K562 (cell line): ENCODE measurements around the gene KSR2. TPM values are rescaled to one million over a fixed set of nuclear protein-coding genes. Genes with fewer than 3 reads are reported as not detected.

Source experiments
- ATAC-seq: fragments of 200-7000 bp; cut with Tn5 transposase; 3 replicates; pipeline ENCODE4 v1.9.1; 2020; ENCODE audit warnings: moderate library complexity
- BruUV-seq: library from RNA; stranded (reverse); fragments of 400-500 nt; replicated peaks from 2 replicates; lab custom pipeline; 2021; lab: Mats Ljungman, UMichigan
- CTCF ChIA-PET: fragments of 300-600 bp; formaldehyde crosslinking; extraction: SDS; loops from one replicate; lab custom pipeline; 2021; ENCODE audit warnings: low intra/inter-chr PET ratio; lab: Yijun Ruan, JAX
- POLR2A ChIA-PET: fragments of 300-600, 350-650 bp; sonication (Branson Sonifier 250); formaldehyde crosslinking; extraction: SDS; loops from one replicate; lab custom pipeline; 2021; ENCODE audit warnings: antibody characterized with exemption, inconsistent platforms; lab: Yijun Ruan, JAX
- DNase-seq, 4 experiments: peaks; one replicate each; pipeline versions ENCODE4 v3.0.0 to v3.0.0-alpha.2; 2011 to 2018; ENCODE audit warnings: low spot score in 3 of 4, mixed read lengths in 3 of 4; ENCODE audit errors: extremely low read depth in 1 of 4
- FAIRE-seq: peaks from 2 replicates; lab custom pipeline; 2011; peaks lifted over from hg19 to GRCh38; lab: Jason Lieb, UNC
- H2AFZ ChIP-seq: 2 replicates; pipeline ENCODE4 v1.6.0; 2011; ENCODE audit warnings: low read depth, low read length, control low read depth, inconsistent platforms
- H3K27ac ChIP-seq: fragments of 200-600 bp; 3 replicates; pipeline ENCODE4 v1.8.0; 2011; ENCODE audit warnings: low read depth, mild to moderate bottlenecking, control low read depth, inconsistent platforms, low read length, moderate library complexity, mixed read lengths; ENCODE audit errors: extremely low read depth
- H3K27me3 ChIP-seq, 2 experiments: fragments of 300-600 bp in 1 of 2; 2 replicates in 1 of 2; 3 replicates in 1 of 2; pipeline versions ENCODE4 v1.6.0 to v1.8.0; 2011; ENCODE audit warnings: inconsistent platforms in 2 of 2, low read length in 2 of 2, mild to moderate bottlenecking in 1 of 2, mixed read lengths in 1 of 2, moderate library complexity in 1 of 2; ENCODE audit not compliant: control insufficient read depth in 2 of 2, insufficient read depth in 2 of 2
- H3K36me3 ChIP-seq: fragments of 300-600 bp; 3 replicates; pipeline ENCODE4 v1.8.0; 2011; ENCODE audit warnings: mild to moderate bottlenecking, low read length, inconsistent platforms; ENCODE audit not compliant: control insufficient read depth, insufficient read depth
- H3K4me1 ChIP-seq, 2 experiments: fragments of 200-600 bp in 1 of 2; replicated peaks in 1 of 2; 2 replicates in 1 of 2; 3 replicates in 1 of 2; pipeline versions ENCODE4 v1.5.1 to v1.8.0; 2011; ENCODE audit warnings: inconsistent platforms in 2 of 2, low read length in 2 of 2, mild to moderate bottlenecking in 1 of 2, mixed read lengths in 1 of 2, moderate library complexity in 1 of 2; ENCODE audit not compliant: control insufficient read depth in 2 of 2, insufficient read depth in 2 of 2
- H3K4me2 ChIP-seq: 2 replicates; pipeline ENCODE4 v1.6.1; 2011; ENCODE audit warnings: low read length, control low read depth, inconsistent platforms, mixed read lengths; ENCODE audit not compliant: insufficient read depth
- H3K4me3 ChIP-seq: fragments of 200-600 bp; sonication (generic), shearing (Covaris generic); 2 replicates; pipeline ENCODE4 v1.5.1; 2016; ENCODE audit warnings: control low read depth, inconsistent platforms
- H3K79me2 ChIP-seq: fragments of 200-600 bp; 3 replicates; pipeline ENCODE4 v1.8.0; 2011; ENCODE audit warnings: low read length, inconsistent platforms; ENCODE audit not compliant: control insufficient read depth, insufficient read depth
- H3K9ac ChIP-seq, 2 experiments: 2 replicates each; pipeline versions ENCODE4 v1.6.0 to v1.6.1; 2011; ENCODE audit warnings: low read depth in 2 of 2, low read length in 2 of 2, control low read depth in 1 of 2, inconsistent platforms in 1 of 2, mild to moderate bottlenecking in 1 of 2, mixed read lengths in 1 of 2; ENCODE audit not compliant: insufficient read depth in 1 of 2
- H3K9me1 ChIP-seq: one replicate; pipeline ENCODE4 v1.6.0; 2011; ENCODE audit warnings: inconsistent platforms, mild to moderate bottlenecking, low read length, moderate library complexity; ENCODE audit not compliant: control insufficient read depth, insufficient read depth
- H3K9me3 ChIP-seq: replicated peaks from 2 replicates; pipeline ENCODE4 v1.5.1; 2011; ENCODE audit warnings: low read depth, low read length, inconsistent platforms; ENCODE audit not compliant: control insufficient read depth, insufficient read depth
- H4K20me1 ChIP-seq: replicated peaks from 2 replicates; pipeline ENCODE4 v1.6.1; 2011; ENCODE audit warnings: low read length, inconsistent platforms, mixed read lengths; ENCODE audit not compliant: control insufficient read depth, insufficient read depth
- CEBPG ChIP-seq, 3 experiments: fragments of 200-800 bp in 1 of 3; sonication (Bioruptor generic) in 1 of 3; sonication (generic) in 1 of 3; formaldehyde crosslinking in 1 of 3; IDR thresholded peaks in 2 of 3; conservative IDR thresholded peaks in 1 of 3; 2 replicates each; pipeline versions ENCODE4 v1.6.1 to v1.8.0; 2016 to 2022; ENCODE audit warnings: missing compliant biosample characterization in 2 of 3, missing genetic modification characterization in 2 of 3, mild to moderate bottlenecking in 1 of 3, missing genetic modification reagents in 1 of 3
- FOXK2 ChIP-seq, 2 experiments: fragments of 450-650 bp; IDR thresholded peaks in 1 of 2; conservative IDR thresholded peaks in 1 of 2; 2 replicates each; pipeline ENCODE4 v1.6.1; 2016; ENCODE audit warnings: low read depth in 2 of 2, mild to moderate bottlenecking in 1 of 2
- HNRNPL ChIP-seq: fragments of 200-400 bp; formaldehyde crosslinking; IDR thresholded peaks from 2 replicates; pipeline ENCODE4 v1.6.1; 2017; ENCODE audit warnings: low read depth, mild to moderate bottlenecking, low read length
- KAT8 ChIP-seq: fragments of 450-650 bp; IDR thresholded peaks from 2 replicates; pipeline ENCODE4 v1.6.1; 2016; ENCODE audit warnings: low read depth, mild to moderate bottlenecking
- PHF21A ChIP-seq: fragments of 450-650 bp; IDR thresholded peaks from 2 replicates; pipeline ENCODE4 v1.6.1; 2017; ENCODE audit warnings: low read depth, borderline replicate concordance
- TAL1 ChIP-seq: fragments of 450-650 bp; IDR thresholded peaks from 2 replicates; pipeline ENCODE4 v1.6.1; 2016; ENCODE audit warnings: mild to moderate bottlenecking
- XRCC4 ChIP-seq: IDR thresholded peaks from one replicate; pipeline ENCODE4 v1.6.1; 2011; ENCODE audit not compliant: insufficient read depth, insufficient read length; ENCODE audit errors: extremely low read depth
- ZNF354B ChIP-seq: fragments of 250-450 bp; sonication (Bioruptor Pico); IDR thresholded peaks from 2 replicates; pipeline ENCODE4 v1.4.0; 2020
- WGBS: fragments of 100-300 bp; shearing (Covaris generic); methylation state at CpG from one replicate; pipeline ENCODE4 v1.1.6; 2016; ENCODE audit warnings: low coverage, mixed read lengths; ENCODE audit not compliant: insufficient coverage; ENCODE audit errors: missing lambda C conversion rate; 5-methylcytosine and 5-hydroxymethylcytosine counted together
- in situ Hi-C: fragments of 300-500 bp; cut with MboI; formaldehyde crosslinking; loops from 4 replicates; pipeline ENCODE4 v1.15.0; 2018; ENCODE audit warnings: inconsistent platforms, mixed read lengths
- intact Hi-C: fragments of 100-400 bp; cut with micrococcal nuclease; formaldehyde crosslinking; loops from 2 replicates; pipeline ENCODE4 v1.14.2; 2022
- polyA plus RNA-seq, 8 experiments: library from polyadenylated mRNA; depleted of rRNA in 4 of 8; stranded (reverse) in 5 of 8; unstranded in 3 of 8; fragments of >200 nt; fragmentation: Nextera tagmentation in 2 of 8; fragmentation: Illumina TruSeq in 1 of 8; extraction: Ambion mirVana in 2 of 8; extraction: Trizol in 1 of 8; gene quantifications; 2 replicates each; pipeline versions ENCODE4 v1.2.1 to v1.2.3, GENCODE V29; 2011 to 2014; ENCODE audit warnings: inconsistent platforms in 1 of 8, missing spikeins in 1 of 8
- total RNA-seq, 7 experiments: library from RNA; depleted of rRNA in 6 of 7; stranded (reverse); fragments of >200 nt in 6 of 7; fragmentation: Illumina TruSeq in 2 of 7; extraction: Trizol in 2 of 7; gene quantifications; 2 replicates each; pipeline versions ENCODE4 v1.2.1 to v1.2.3, GENCODE V29; 2011 to 2021; ENCODE audit warnings: low replicate concordance in 1 of 7
- TF ChIP-seq, protein P1 (sequence below): fragments of 450-650 bp; formaldehyde crosslinking; IDR thresholded peaks from 2 replicates; pipeline ENCODE4 v1.4.0; 2020; ENCODE audit warnings: mild to moderate bottlenecking, moderate library complexity
- TF ChIP-seq, protein P2 (sequence below): fragments of 450-650 bp; formaldehyde crosslinking; conservative IDR thresholded peaks from 2 replicates; pipeline ENCODE4 v1.4.0; 2022; ENCODE audit warnings: mild to moderate bottlenecking, missing genetic modification characterization

The KSR2 gene
- total and polyA plus RNA-seq, 9 of the 15 experiments (the other 6 are each of a cell fraction or from before 2014, with no cell fraction given) = not detected

DNA sequence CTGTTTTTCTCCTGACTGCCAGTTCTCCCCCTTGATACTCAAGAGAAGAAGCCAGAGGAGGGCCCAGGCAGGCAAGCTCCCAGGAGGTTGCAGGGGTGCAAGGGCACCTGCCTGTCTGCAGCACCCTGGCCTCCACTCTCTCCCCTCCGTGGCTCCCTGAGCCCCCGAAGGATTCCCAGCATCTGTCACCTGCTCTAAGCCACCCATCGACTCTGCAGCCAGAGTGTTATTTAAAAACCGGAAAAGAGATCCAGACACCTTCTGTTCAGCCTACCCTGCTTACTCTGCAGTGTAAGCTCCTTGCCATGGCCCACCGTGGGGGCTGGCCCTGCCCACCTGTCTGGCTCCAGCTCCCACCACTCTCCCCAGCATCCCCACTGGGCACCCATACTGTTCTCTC is 121.4 kb downstream of the KSR2 start:
- H3K79me2 ChIP-seq = no peaks in the 10 kb centered on the region
- H3K36me3 ChIP-seq = no peaks in the 10 kb centered on the region
- peaks cover 5% of the 10 kb centered on the region; the same call in 1 of the 2 replicates for H4K20me1 ChIP-seq
- H2AFZ ChIP-seq = no peak overlapping the region
- in situ Hi-C loops (no loop called here), intact Hi-C loops (no loop called here)
- no TSS peak for BruUV-seq
- H3K4me3 ChIP-seq = no peak overlapping the region
- H3K9me3 ChIP-seq = no peaks in the 10 kb centered on the region
- H3K4me1 ChIP-seq = no peaks in the 10 kb centered on the region; a peak in 1 of 5 replicates
- FAIRE-seq (no peak), DNase-seq (no peak), ATAC-seq (no peak)
- POLR2A ChIA-PET = no interaction called here
- 0% methylated on average over 4 of the region's 5 CpGs for WGBS
- CTCF ChIA-PET = no interaction called here
- no peak overlapping the region for H3K4me2 ChIP-seq
- H3K9ac ChIP-seq = no peak overlapping the region
- no peaks in the 10 kb centered on the region for H3K9me1 ChIP-seq
- peaks cover 0 to 12% of the 10 kb centered on the region in 2 experiments; a peak in 1 of 5 replicates for H3K27me3 ChIP-seq
- TF ChIP-seq KAT8 (no peak), HNRNPL (no peak)
- TF ChIP-seq, protein P1, sequence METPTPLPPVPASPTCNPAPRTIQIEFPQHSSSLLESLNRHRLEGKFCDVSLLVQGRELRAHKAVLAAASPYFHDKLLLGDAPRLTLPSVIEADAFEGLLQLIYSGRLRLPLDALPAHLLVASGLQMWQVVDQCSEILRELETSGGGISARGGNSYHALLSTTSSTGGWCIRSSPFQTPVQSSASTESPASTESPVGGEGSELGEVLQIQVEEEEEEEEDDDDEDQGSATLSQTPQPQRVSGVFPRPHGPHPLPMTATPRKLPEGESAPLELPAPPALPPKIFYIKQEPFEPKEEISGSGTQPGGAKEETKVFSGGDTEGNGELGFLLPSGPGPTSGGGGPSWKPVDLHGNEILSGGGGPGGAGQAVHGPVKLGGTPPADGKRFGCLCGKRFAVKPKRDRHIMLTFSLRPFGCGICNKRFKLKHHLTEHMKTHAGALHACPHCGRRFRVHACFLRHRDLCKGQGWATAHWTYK (CRISPR knock-in tag) = no peak
- TF ChIP-seq, all 486 proteins: peak for 0
- no peak overlapping the region for H3K27ac ChIP-seq

DNA sequence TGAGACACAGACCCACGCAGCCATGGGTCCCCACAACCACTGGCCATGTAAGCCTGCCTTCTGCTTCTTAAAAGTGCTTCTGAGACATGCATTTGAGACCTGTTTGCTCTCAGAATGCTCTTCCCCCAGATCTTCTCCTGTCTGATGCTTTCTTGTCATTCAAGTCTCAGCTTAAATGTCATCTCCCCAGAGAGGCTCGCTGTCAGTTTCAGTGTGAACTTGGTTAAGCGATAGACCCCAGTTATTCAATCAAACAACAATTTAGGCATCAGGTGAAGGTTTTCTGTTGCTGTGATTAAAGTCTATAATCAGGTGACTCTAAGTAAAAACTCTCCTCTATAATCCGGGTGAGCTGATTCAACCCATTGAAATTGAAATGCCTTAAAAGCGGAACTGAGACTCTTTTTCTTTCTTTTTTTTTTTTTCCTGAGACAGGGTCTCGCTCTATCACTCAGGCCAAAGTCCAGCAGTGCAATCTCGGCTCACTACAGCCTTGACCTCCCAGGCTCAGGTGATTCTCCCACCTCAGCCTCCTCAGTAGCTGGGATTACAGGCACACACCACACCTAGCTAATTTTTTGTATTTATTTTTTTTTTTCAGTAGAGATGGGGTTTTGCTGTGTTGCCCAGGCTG is 123.4 kb downstream of the KSR2 start:
- BruUV-seq = no TSS peak
- CTCF ChIA-PET = no interaction called here
- FAIRE-seq = no peak

More for the DNA sequence above, 123.4 kb downstream of the KSR2 start:
- no peaks in the 10 kb centered on the region for H3K79me2 ChIP-seq
- intact Hi-C loops (no loop called here), in situ Hi-C loops (no loop called here)
- TF ChIP-seq XRCC4 (no peak), CEBPG (CRISPR knock-in tag; IDR thresholded peaks at IDR 0.05) (no peak), CEBPG (tag; conservative IDR thresholded peaks at IDR 0.05 in 1 of 2, IDR thresholded peaks at IDR 0.05 in 1 of 2) (no peak), FOXK2 (conservative IDR thresholded peaks at IDR 0.05 in 1 of 2, IDR thresholded peaks at IDR 0.05 in 1 of 2; ENCODE audit: low read depth in 2 of 2) (no peak), PHF21A (no peak), TAL1 (no peak), ZNF354B (CRISPR knock-in tag) (no peak)
- TF ChIP-seq, protein P2, sequence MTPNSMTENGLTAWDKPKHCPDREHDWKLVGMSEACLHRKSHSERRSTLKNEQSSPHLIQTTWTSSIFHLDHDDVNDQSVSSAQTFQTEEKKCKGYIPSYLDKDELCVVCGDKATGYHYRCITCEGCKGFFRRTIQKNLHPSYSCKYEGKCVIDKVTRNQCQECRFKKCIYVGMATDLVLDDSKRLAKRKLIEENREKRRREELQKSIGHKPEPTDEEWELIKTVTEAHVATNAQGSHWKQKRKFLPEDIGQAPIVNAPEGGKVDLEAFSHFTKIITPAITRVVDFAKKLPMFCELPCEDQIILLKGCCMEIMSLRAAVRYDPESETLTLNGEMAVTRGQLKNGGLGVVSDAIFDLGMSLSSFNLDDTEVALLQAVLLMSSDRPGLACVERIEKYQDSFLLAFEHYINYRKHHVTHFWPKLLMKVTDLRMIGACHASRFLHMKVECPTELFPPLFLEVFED (CRISPR knock-in tag) = no peak
- no peak overlapping the region for H3K4me3 ChIP-seq
- no peak overlapping the region for H3K9ac ChIP-seq
- ATAC-seq (no peak), DNase-seq (no peak)
- POLR2A ChIA-PET = interaction anchor here (0.7 kb wide), 1 partner anchor 16 kb away, joined by 4 read pairs; no protein-coding TSS in a partner anchor
- no peaks in the 10 kb centered on the region for H3K9me1 ChIP-seq
- no peak overlapping the region for H3K4me2 ChIP-seq
- no peaks in the 10 kb centered on the region; a peak in 1 of 5 replicates for H3K4me1 ChIP-seq
- no peak overlapping the region for H2AFZ ChIP-seq
- peaks cover 5% of the 10 kb centered on the region; the same call in 1 of the 2 replicates for H4K20me1 ChIP-seq
- H3K9me3 ChIP-seq = no peaks in the 10 kb centered on the region
- peaks cover 0 to 20% of the 10 kb centered on the region in 2 experiments; a peak in 1 of 5 replicates for H3K27me3 ChIP-seq
- no peaks in the 10 kb centered on the region for H3K36me3 ChIP-seq
- no peak overlapping the region for H3K27ac ChIP-seq
- WGBS = 0% methylated on average over 7 of the region's 7 CpGs
